Measurements from ENCODE around the gene CEP350. TPM values are rescaled to one million over a fixed set of nuclear protein-coding genes. Genes with fewer than 3 reads are reported as not detected.

The CEP350 gene
- total RNA-seq, 2 donors from 2014 or later = 32.2 to 42.2 TPM

DNA sequence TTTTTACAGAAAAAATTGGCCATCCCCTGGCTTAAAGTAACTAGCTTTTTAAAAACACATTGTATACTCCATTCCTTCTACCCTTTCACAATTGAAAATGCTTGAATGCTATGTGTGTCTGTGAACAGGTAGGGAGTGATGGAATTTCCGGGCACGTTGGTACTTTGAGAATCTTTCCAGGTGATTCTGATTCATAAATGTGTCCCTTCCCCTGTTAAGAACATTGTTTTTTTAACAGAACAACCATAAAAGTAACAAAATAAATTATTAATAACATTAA is 142.7 kb downstream of the CEP350 start:
- TF ChIP-seq, protein P1, sequence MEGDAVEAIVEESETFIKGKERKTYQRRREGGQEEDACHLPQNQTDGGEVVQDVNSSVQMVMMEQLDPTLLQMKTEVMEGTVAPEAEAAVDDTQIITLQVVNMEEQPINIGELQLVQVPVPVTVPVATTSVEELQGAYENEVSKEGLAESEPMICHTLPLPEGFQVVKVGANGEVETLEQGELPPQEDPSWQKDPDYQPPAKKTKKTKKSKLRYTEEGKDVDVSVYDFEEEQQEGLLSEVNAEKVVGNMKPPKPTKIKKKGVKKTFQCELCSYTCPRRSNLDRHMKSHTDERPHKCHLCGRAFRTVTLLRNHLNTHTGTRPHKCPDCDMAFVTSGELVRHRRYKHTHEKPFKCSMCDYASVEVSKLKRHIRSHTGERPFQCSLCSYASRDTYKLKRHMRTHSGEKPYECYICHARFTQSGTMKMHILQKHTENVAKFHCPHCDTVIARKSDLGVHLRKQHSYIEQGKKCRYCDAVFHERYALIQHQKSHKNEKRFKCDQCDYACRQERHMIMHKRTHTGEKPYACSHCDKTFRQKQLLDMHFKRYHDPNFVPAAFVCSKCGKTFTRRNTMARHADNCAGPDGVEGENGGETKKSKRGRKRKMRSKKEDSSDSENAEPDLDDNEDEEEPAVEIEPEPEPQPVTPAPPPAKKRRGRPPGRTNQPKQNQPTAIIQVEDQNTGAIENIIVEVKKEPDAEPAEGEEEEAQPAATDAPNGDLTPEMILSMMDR (conservative IDR thresholded peaks at IDR 0.05) = no peak
- no peak overlapping the region for H3K27ac ChIP-seq (ENCODE audit: low read depth, low read length)
- peaks cover 68% of the 10 kb centered on the region for H3K36me3 Mint-ChIP-seq (ENCODE audit: low read depth)

DNA sequence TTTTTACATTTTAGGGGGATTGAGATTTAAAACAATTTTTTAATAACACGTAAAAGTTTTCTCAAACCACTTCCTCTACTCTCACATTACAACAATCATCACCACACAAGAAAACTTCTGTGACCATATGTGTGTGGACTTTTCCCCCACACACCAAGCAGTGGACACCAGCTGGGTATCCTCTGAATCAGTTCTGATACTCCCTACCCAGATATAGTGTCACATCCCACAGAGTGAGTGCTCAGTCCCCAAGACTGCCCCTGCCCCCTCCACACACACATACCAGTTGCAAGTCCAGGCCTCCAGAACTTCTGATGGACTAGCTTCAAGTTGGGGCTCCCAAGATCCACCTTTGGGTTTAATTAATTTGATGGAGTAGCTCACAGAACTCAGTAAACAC is 146.8 kb downstream of the CEP350 start:
- WGBS, 2 experiments (ENCODE audit: insufficient coverage in 1 of 2, insufficient read length in 1 of 2) = 100% methylated on average over 1 of the region's 1 CpG; no CpG with 5 or more reads in 1 of the 2 experiments
- Histone ChIP-seq H3K9ac (ENCODE audit: extremely low read depth, low read length, poor library complexity, severe bottlenecking) (no peak overlapping the region), H3K4me3 (ENCODE audit: low read length) (no peak overlapping the region), H3K36me3 (ENCODE audit: control insufficient read depth, insufficient read depth, low read length) (peaks cover 60% of the 10 kb centered on the region), H3K9me3 (ENCODE audit: control insufficient read depth, low read length) (no peaks in the 10 kb centered on the region), H3K27me3 (ENCODE audit: control insufficient read depth, insufficient read depth, low read length, poor library complexity, severe bottlenecking) (no peaks in the 10 kb centered on the region), H3K27ac (ENCODE audit: low read depth, low read length) (no peak overlapping the region), H3K4me1 (ENCODE audit: control insufficient read depth, insufficient read depth, low read length) (no peaks in the 10 kb centered on the region)
- TF ChIP-seq, protein P1 (conservative IDR thresholded peaks at IDR 0.05) = no peak
- Mint-ChIP-seq H3K4me3 (no peak overlapping the region), H3K4me1 (peaks cover 4% of the 10 kb centered on the region), H3K27ac (no peak overlapping the region), H3K9me3 (no peaks in the 10 kb centered on the region), H3K36me3 (ENCODE audit: low read depth) (peaks cover 54% of the 10 kb centered on the region), H3K27me3 (ENCODE audit: insufficient read depth) (no peaks in the 10 kb centered on the region)
- peak; percentile 38 for DNase-seq

More for the DNA sequence above, 142.7 kb downstream of the CEP350 start:
- Histone ChIP-seq H3K27me3 (ENCODE audit: control insufficient read depth, insufficient read depth, low read length, poor library complexity, severe bottlenecking) (no peaks in the 10 kb centered on the region), H3K9me3 (ENCODE audit: control insufficient read depth, low read length) (no peaks in the 10 kb centered on the region), H3K36me3 (ENCODE audit: control insufficient read depth, insufficient read depth, low read length) (peaks cover 82% of the 10 kb centered on the region), H3K4me1 (ENCODE audit: control insufficient read depth, insufficient read depth, low read length) (no peaks in the 10 kb centered on the region), H3K4me3 (ENCODE audit: low read length) (no peak overlapping the region), H3K9ac (ENCODE audit: extremely low read depth, low read length, poor library complexity, severe bottlenecking) (no peak overlapping the region)
- no peaks in the 10 kb centered on the region for H3K9me3 Mint-ChIP-seq
- peaks cover 4% of the 10 kb centered on the region for H3K4me1 Mint-ChIP-seq
- H3K27me3 Mint-ChIP-seq (ENCODE audit: insufficient read depth) = no peaks in the 10 kb centered on the region
- H3K4me3 Mint-ChIP-seq = no peak overlapping the region
- H3K27ac Mint-ChIP-seq = no peak overlapping the region
- WGBS, 2 experiments (ENCODE audit: insufficient coverage in 1 of 2, insufficient read length in 1 of 2) = 92% methylated on average over 2 of the region's 2 CpGs; no CpG with 5 or more reads in 1 of the 2 experiments
- no peak for DNase-seq

DNA sequence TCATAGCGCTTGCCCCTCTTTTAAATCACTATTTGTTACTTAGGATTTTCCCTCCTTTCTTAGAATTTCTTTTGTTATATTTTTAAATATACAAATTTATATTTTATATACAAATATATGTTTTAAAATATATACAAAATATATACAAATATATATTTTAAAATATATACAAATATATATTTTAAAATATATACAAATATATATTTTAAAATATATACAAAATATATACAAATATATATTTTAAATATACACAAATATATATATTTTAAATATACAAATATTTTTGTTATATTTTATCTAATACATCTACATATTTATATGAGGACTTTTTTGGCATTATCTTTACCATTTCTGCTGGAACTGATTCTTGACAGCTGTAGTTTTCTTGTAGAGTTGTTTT is 149.2 kb downstream of the CEP350 start:
- H3K4me1 Mint-ChIP-seq = no peaks in the 10 kb centered on the region
- Histone ChIP-seq H3K27ac (ENCODE audit: low read depth, low read length) (no peak overlapping the region), H3K9ac (ENCODE audit: extremely low read depth, low read length, poor library complexity, severe bottlenecking) (no peak overlapping the region), H3K36me3 (ENCODE audit: control insufficient read depth, insufficient read depth, low read length) (peaks cover 39% of the 10 kb centered on the region), H3K27me3 (ENCODE audit: control insufficient read depth, insufficient read depth, low read length, poor library complexity, severe bottlenecking) (no peaks in the 10 kb centered on the region), H3K4me1 (ENCODE audit: control insufficient read depth, insufficient read depth, low read length) (no peaks in the 10 kb centered on the region), H3K9me3 (ENCODE audit: control insufficient read depth, low read length) (no peaks in the 10 kb centered on the region), H3K4me3 (ENCODE audit: low read length) (no peak overlapping the region)
- H3K27me3 Mint-ChIP-seq (ENCODE audit: insufficient read depth) = no peaks in the 10 kb centered on the region
- WGBS, 2 experiments (ENCODE audit: insufficient coverage in 1 of 2, insufficient read length in 1 of 2) = 100% methylated on average over 1 of the region's 1 CpG; no CpG with 5 or more reads in 1 of the 2 experiments
- H3K36me3 Mint-ChIP-seq (ENCODE audit: low read depth) = peaks cover 54% of the 10 kb centered on the region
- H3K4me3 Mint-ChIP-seq = no peak overlapping the region
- TF ChIP-seq, protein P1 (conservative IDR thresholded peaks at IDR 0.05) = no peak
- H3K27ac Mint-ChIP-seq = no peak overlapping the region
- DNase-seq = no peak
- no peaks in the 10 kb centered on the region for H3K9me3 Mint-ChIP-seq
